Epithelial cell of prostate (primary cell): ENCODE results near the gene COL23A1.

ENCODE experiments used
- DNase-seq: peaks from one replicate; pipeline ENCODE4 v3.0.0-alpha.2; 2011; ENCODE audit warnings: low read depth, low spot score
- H3K27ac ChIP-seq: fragments of 450-650 bp; 2 replicates; pipeline ENCODE4 v1.5.1; 2017; ENCODE audit warnings: mild to moderate bottlenecking

COL23A1 gene

GRCh38 chr5:178445534-178445933, 144.7 kb downstream of the COL23A1 start:
- DNase-seq = no peak
- H3K27ac ChIP-seq = no peak overlapping the region

- no peak overlapping the region for H3K27ac ChIP-seq
- DNase-seq = no peak
Observed at GRCh38 chr5:178442405-178443257, 147.6 kb downstream of the COL23A1 start.

DNA sequence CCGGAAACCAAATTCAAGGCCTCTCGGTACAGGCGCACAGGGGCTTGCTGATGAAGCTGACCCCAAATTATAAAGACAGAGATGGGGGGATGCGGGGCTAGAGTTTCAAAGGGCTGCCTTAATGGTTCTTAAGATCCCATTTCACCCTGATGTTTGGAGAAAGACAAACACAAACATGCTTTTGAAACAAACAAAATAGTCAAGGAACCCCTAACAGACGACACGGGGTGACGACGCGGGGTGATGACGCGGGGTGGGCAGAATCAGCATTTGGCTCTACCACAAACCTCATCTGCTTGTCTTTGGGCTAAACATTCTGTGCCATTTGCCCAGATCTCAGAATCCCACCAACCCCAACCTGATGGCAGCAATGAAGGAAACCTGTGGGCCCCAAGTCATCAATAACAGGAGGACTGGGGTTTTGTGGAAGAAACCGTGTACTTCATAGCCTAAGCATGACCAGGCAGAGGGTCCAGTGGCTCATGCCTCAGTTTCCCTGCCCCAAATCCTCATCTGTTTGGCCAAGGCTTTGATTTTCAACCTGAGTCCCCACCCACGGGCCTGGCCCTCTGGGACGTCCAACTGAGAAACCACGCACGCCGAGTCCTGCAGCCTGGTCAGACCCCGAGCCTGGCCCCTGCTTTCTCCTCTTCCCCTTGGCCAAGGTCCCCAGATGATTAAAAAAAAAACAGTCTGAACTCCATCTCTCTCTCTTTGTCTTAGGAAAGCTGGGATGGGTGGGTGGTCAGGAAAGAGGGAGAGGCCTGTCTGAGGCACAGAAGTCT, 148.5 kb downstream of the COL23A1 start:
- DNase-seq = no peak
- H3K27ac ChIP-seq = no peak overlapping the region

DNA sequence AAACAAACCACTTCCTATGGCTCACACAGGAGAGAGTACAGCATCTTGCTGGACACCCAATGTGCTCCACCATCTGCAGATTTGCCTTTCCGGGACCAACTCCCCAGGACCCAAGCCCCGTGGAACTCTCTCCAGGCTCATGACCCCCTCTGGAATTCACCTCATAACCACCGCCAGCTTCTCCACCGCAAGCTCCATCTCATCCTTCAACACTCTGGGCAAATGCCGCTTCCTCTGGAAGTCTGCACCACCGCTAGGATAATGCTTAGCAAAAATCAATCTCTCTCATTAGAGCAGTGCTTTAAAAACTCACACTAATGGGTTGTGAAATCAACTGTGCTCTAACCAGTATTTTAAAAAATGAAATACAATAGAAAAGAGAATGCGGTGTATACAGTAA, 150.0 kb downstream of the COL23A1 start:
- no peak overlapping the region for H3K27ac ChIP-seq
- no peak for DNase-seq

DNA sequence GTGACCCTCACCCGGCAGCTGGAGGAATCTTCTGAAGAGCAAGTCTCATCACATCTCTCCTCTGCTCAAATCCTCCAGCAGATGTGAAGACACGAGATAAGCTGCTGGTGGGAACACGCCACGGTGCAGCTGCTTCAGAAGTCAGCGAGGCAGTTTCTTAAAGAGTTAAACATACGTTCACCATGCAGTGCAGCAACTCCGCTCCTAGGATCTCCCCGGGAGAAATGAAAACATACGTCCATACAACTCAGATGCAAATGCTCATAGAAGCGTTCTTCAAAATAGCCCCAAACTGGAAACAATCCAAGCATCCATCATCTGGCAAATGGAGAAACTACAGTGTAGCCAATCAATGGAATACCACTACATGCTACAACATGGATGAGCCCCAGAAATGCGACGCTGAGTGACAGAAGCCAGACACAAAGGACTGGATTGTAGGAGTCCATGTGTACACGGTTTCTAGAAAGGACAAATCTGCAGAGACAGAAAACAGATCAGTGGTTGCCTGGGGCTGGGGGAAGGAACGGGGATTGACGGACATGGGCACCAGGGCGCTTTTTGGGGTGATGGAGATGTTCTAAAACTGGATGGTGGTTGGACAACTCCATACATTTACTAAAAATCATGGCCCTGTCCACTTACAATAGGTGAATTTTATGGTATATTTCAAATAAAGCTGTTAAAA, 150.6 kb downstream of the COL23A1 start:
- no peak for DNase-seq

DNA sequence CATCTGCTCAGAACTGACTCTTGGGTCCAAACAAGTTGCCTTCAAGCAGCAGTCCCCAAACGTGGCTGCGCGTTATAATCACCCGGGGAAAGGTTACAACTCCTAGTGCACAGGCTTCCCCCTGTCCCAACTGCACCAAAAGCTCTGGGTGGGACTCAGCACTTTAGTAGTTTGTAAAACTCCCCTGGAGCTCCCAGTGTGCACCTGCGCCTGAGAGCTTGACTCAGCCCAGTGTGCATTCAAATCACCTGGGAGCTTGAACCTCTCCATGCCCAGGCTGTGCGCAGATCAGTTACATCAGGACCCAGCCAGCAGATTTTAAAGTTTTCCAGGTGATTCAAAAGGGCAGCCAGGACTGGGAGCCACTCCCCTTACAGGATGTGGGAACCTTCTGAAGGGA, 151.4 kb downstream of the COL23A1 start:
- DNase-seq = no peak
- H3K27ac ChIP-seq = no peak overlapping the region

More for the DNA sequence above, 150.6 kb downstream of the COL23A1 start:
- H3K27ac ChIP-seq = no peak overlapping the region

DNA sequence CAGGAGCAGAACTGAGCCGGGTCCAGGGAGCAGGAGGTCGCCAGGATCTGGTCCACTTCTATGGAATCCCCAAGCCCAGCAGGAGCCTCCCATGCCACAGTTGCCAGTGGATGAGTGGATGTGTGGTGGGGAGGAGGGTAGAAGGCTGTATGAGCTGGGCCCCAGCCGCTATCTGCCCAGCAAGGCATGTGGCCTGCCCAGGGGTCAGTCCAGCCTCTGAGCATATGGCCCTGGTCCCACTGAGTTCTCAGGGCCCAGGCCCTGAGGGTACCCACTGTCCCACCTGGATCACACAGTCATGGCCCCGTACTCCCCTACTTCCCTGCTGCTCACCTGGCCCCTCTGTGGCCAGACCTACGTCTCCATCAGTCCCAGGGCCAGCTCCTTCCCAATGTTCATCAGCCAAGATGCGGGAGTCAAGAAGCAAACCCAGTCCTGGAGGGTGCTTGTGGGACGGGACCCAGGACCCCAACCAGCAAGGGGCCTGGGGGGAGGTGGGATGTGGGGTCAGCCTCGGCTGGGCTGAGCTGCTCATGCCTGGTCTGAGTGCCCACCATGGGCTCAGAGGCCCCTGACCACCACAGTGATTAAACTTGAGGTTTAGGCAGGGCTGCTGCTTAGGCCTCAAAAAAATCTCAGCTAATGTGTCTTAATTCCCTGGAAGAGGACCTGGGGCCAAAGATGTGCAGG, 152.7 kb downstream of the COL23A1 start:
- DNase-seq = no peak
- no peak overlapping the region for H3K27ac ChIP-seq

- no peak for DNase-seq
- no peak overlapping the region for H3K27ac ChIP-seq
Observed at GRCh38 chr5:178436326-178436940, 153.8 kb downstream of the COL23A1 start.

- no peak for DNase-seq
Observed at GRCh38 chr5:178435321-178436238, 154.6 kb downstream of the COL23A1 start.

GRCh38 chr5:178434851-178435250, 155.3 kb downstream of the COL23A1 start:
- DNase-seq = no peak
- H3K27ac ChIP-seq = no peak overlapping the region

More at GRCh38 chr5:178435321-178436238, 154.6 kb downstream of the COL23A1 start:
- H3K27ac ChIP-seq = no peak overlapping the region

DNA sequence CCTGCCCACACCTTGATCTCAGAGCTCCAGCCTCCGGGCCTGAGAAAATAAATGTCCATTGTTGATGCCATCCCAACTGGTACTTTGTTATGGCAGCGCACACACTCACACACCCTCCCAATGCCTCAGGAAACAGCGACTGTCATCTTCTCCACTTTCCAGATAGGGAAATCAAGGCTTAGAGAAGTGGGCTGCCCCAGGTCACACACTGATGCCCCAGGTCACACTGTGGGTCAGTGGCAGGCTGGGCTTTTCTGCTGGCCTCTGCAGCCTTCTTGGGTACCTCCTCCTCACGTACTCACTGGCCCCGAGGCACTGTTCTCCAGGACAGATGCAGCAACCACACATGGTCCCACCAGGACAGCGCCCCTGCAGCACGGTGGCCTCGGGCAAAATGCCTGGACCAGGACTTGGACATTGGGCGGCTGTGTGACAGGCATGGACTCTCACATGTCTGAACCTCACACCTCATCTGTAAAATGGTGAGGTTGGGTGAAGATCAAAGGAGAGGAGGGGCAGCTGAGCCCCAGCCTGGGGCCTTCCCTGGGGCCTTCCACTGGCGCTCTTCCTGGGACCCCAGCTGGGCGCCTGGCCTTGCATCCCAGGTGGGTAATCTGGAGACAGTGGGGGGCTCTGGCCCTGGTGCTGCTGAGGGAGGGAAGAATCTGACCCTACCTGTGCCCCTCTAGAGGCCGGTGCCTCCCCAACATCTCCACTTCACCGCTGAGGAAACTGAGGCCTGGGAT, 156.0 kb downstream of the COL23A1 start:
- no peak overlapping the region for H3K27ac ChIP-seq
- no peak for DNase-seq

DNA sequence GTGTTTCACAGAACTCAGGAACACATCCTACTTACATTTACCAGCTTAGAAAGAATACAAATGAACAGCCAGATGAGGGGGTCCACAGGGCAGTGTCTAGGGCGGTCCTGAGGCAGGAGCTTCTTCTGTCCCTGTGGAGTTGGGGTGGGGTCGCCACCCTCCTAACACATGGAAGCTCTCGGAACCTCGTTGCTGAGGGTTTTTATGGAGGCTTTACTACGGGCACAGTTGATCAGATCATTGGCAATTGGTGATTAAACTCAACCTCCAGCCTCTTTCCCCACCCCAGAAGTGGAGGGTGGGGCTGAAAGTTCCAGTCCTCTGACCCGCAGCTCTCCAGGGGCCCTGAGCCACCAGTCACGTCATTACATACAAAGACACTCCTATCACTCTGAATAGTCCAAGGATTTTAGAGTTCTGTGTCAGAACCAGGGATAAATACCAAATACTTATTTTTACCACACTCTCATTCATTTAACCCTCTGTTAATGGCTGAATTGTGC, 156.9 kb downstream of the COL23A1 start:
- H3K27ac ChIP-seq = no peak overlapping the region
- no peak for DNase-seq

DNA sequence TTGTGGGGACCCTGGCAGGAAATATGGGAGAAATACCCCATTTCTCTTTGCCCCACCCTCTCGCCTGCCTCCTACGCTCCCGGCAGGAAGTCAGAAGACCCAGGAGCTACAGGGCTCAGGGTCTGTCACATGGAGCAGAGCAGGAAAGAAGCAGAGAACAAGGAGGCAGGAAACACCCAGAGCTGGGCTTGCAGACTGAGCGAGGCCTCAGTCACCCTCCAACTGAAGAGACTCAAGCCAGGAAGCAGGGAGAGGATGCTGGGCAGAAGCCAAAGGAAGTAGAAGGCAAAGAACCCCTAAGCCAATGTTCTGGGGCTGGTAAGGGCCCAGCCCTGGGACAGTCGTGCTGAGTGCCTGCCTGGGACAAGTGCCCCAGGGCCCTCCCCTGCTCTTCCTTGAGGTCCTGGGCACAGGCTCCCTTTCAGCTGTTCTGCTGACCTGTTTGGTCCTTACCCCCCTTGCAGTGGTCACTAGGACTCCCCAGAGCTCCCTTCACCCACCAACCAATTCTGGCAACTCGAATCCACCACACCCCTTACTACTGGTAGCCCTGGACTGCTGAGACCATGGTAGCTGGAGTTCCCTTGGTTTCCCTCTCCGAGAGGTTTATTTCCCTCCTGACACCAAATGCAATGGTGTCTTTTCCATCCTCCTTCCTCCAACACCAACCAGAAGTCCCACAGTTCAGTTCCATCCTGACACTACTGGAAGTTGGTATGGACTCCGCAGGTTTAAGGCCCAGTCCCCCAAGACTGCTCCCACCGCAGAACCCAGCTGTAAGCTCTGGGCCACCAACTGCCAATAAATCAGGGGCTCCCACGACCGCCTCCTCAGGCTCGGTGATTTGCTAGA, 157.5 kb downstream of the COL23A1 start:
- no peak for DNase-seq
- H3K27ac ChIP-seq = no peak overlapping the region

DNA sequence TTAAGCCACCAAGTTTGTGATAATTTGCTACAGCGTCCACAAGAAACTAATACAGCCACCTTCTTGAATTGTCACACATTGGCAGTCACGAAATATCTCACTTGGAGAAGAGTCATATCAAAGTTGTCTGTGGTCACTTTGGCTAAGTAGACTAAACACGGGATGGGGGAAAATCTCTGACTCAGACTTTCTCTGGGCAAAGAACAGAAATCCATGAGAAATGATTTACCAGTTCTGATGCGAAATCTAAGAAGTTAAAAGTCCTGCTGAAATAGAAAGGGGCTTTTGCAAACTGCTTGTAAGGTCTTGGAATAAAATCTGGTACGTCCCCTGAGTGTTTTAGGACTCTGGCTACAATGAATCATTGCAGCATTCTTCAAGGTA, 158.4 kb downstream of the COL23A1 start:
- no peak for DNase-seq
- H3K27ac ChIP-seq = no peak overlapping the region

- no peak for DNase-seq
- no peak overlapping the region for H3K27ac ChIP-seq
Observed at GRCh38 chr5:178431063-178431781, 159.0 kb downstream of the COL23A1 start.
